IMR-90 (cell line): ENCODE results near the gene BRCC3. TPM values are rescaled to one million over a fixed set of nuclear protein-coding genes. Genes with fewer than 3 reads are reported as not detected.

ENCODE experiments used
- ATAC-seq: fragments of 200-7000 bp; cut with Tn5 transposase; 2 replicates; pipeline ENCODE4 v1.9.1; 2020; ENCODE audit warnings: low read depth, mild to moderate bottlenecking, moderate library complexity
- BruUV-seq: library from RNA; stranded (reverse); fragments of 400-500 nt; replicated peaks from 2 replicates; lab custom pipeline; 2021; lab: Mats Ljungman, UMichigan
- CTCF ChIA-PET: fragments of 300-600 bp; formaldehyde crosslinking; extraction: SDS; loops from one replicate; lab custom pipeline; 2021; ENCODE audit warnings: antibody characterized with exemption; lab: Yijun Ruan, JAX
- POLR2A ChIA-PET: fragments of 300-600 bp; sonication (Branson Sonifier 250); formaldehyde crosslinking; loops from one replicate; lab custom pipeline; 2022; ENCODE audit warnings: antibody characterized with exemption; ENCODE audit not compliant: unreplicated experiment; lab: Charles Lee
- DNase-seq: peaks from one replicate; pipeline ENCODE4 v3.0.0; 2013
- H2AFZ ChIP-seq: replicated peaks from 2 replicates; pipeline ENCODE3; 2013; ENCODE audit warnings: low read length, mild to moderate bottlenecking; ENCODE audit not compliant: poor library complexity
- H2AK5ac ChIP-seq: 2 replicates; pipeline ENCODE4 v1.6.1; 2013; ENCODE audit warnings: low read depth, low read length, inconsistent platforms
- H2AK9ac ChIP-seq: replicated peaks from 2 replicates; pipeline ENCODE3; 2013; ENCODE audit warnings: mild to moderate bottlenecking, low read depth, low read length, moderate library complexity; ENCODE audit not compliant: poor library complexity
- H2BK120ac ChIP-seq: 2 replicates; pipeline ENCODE4 v1.6.1; 2013; ENCODE audit warnings: low read depth, low read length, inconsistent platforms
- H2BK15ac ChIP-seq: 3 replicates; pipeline ENCODE4 v1.6.1; 2013; ENCODE audit warnings: low read depth, low read length, inconsistent platforms
- H2BK20ac ChIP-seq: 2 replicates; pipeline ENCODE4 v1.6.1; 2013; ENCODE audit warnings: low read depth, mild to moderate bottlenecking, inconsistent platforms, low read length, moderate library complexity
- H2BK5ac ChIP-seq: 2 replicates; pipeline ENCODE4 v1.6.1; 2013; ENCODE audit warnings: mild to moderate bottlenecking, low read depth, low read length, inconsistent platforms; ENCODE audit not compliant: poor library complexity, severe bottlenecking
- H3K14ac ChIP-seq: replicated peaks from 2 replicates; pipeline ENCODE4 v1.6.1; 2013; ENCODE audit warnings: low read depth, low read length, inconsistent platforms
- H3K18ac ChIP-seq: 2 replicates; pipeline ENCODE4 v1.6.1; 2013; ENCODE audit warnings: low read depth, low read length, control low read depth
- H3K23ac ChIP-seq: 2 replicates; pipeline ENCODE4 v1.6.1; 2013; ENCODE audit warnings: low read depth, low read length, inconsistent platforms
- H3K27ac ChIP-seq: 2 replicates; pipeline ENCODE4 v1.5.1; 2013; ENCODE audit warnings: mild to moderate bottlenecking, control low read depth, low read length; ENCODE audit not compliant: insufficient read depth
- H3K27me3 ChIP-seq: 2 replicates; pipeline ENCODE4 v1.6.1; 2013; ENCODE audit warnings: low read length; ENCODE audit not compliant: control insufficient read depth, insufficient read depth
- H3K36me3 ChIP-seq: 2 replicates; pipeline ENCODE4 v1.6.1; 2013; ENCODE audit warnings: low read length, mixed read lengths; ENCODE audit not compliant: control insufficient read depth, insufficient read depth
- H3K4ac ChIP-seq: 2 replicates; pipeline ENCODE4 v1.6.1; 2013; ENCODE audit warnings: low read depth, low read length, inconsistent platforms
- H3K4me1 ChIP-seq: 2 replicates; pipeline ENCODE4 v1.6.1; 2013; ENCODE audit warnings: low read length, mixed read lengths; ENCODE audit not compliant: control insufficient read depth, insufficient read depth
- H3K4me2 ChIP-seq: 2 replicates; pipeline ENCODE4 v1.6.1; 2013; ENCODE audit warnings: low read depth, mild to moderate bottlenecking, control low read depth, low read length, moderate library complexity
- H3K4me3 ChIP-seq: 2 replicates; pipeline ENCODE4 v1.5.1; 2013; ENCODE audit warnings: low read depth, mild to moderate bottlenecking, control low read depth, low read length, moderate library complexity; ENCODE audit not compliant: insufficient read depth
- H3K56ac ChIP-seq: 2 replicates; pipeline ENCODE4 v1.6.1; 2013; ENCODE audit warnings: low read length, inconsistent platforms; ENCODE audit not compliant: insufficient read depth; ENCODE audit errors: extremely low read depth
- H3K79me1 ChIP-seq, 2 experiments: 2 replicates each; pipeline ENCODE4 v1.6.1; 2013; ENCODE audit warnings: low read length in 2 of 2, inconsistent platforms in 1 of 2, low read depth in 1 of 2
- H3K9ac ChIP-seq: 2 replicates; pipeline ENCODE4 v1.6.1; 2013; ENCODE audit warnings: low read depth, low read length, control low read depth
- H3K9me1 ChIP-seq: 2 replicates; pipeline ENCODE4 v1.6.1; 2013; ENCODE audit warnings: low read length, inconsistent platforms; ENCODE audit not compliant: insufficient read depth
- H3K9me3 ChIP-seq: 2 replicates; pipeline ENCODE4 v1.6.1; 2013; ENCODE audit warnings: low read length; ENCODE audit not compliant: control insufficient read depth, insufficient read depth
- H4K20me1 ChIP-seq: 2 replicates; pipeline ENCODE4 v1.6.1; 2013; ENCODE audit warnings: low read length, inconsistent platforms; ENCODE audit not compliant: insufficient read depth
- H4K5ac ChIP-seq: 2 replicates; pipeline ENCODE4 v1.6.1; 2013; ENCODE audit warnings: mild to moderate bottlenecking, low read depth, low read length, control low read depth
- H4K8ac ChIP-seq, 2 experiments: 2 replicates each; pipeline ENCODE4 v1.6.1; 2013; ENCODE audit warnings: low read depth in 2 of 2, low read length in 2 of 2, control low read depth in 1 of 2, inconsistent platforms in 1 of 2
- H4K91ac ChIP-seq: 2 replicates; pipeline ENCODE4 v1.6.1; 2013; ENCODE audit warnings: low read depth, low read length, inconsistent platforms; ENCODE audit not compliant: insufficient read depth
- BHLHE40 ChIP-seq: fragments of 150-350 bp; IDR thresholded peaks from 2 replicates; pipeline ENCODE4 v1.6.1; 2016; ENCODE audit warnings: mild to moderate bottlenecking, low read depth, low read length
- CEBPB ChIP-seq: IDR thresholded peaks from 2 replicates; pipeline ENCODE4 v1.6.1; 2012; ENCODE audit warnings: low read depth, low read length, improper control_type of control experiment
- CHD1 ChIP-seq: IDR thresholded peaks from 2 replicates; pipeline ENCODE4 v1.6.1; 2012; ENCODE audit warnings: low read depth, low read length, improper control_type of control experiment
- FOS ChIP-seq: fragments of 150-350 bp; IDR thresholded peaks from 2 replicates; pipeline ENCODE4 v1.6.1; 2016; ENCODE audit warnings: low read depth, low read length
- MAFK ChIP-seq: IDR thresholded peaks from 2 replicates; pipeline ENCODE4 v1.6.1; 2012; ENCODE audit warnings: low read depth, low read length, improper control_type of control experiment
- MAZ ChIP-seq: IDR thresholded peaks from 2 replicates; pipeline ENCODE4 v1.6.1; 2012; ENCODE audit warnings: low read depth, mild to moderate bottlenecking, low read length, improper control_type of control experiment, moderate library complexity, borderline replicate concordance
- MXI1 ChIP-seq: IDR thresholded peaks from 2 replicates; pipeline ENCODE4 v1.6.1; 2012; ENCODE audit warnings: low read depth, mild to moderate bottlenecking, low read length, moderate library complexity, borderline replicate concordance
- NFE2L2 ChIP-seq: fragments of 150-350 bp; IDR thresholded peaks from 2 replicates; pipeline ENCODE4 v1.6.1; 2016; ENCODE audit warnings: low read depth, mild to moderate bottlenecking, low read length
- POLR2A ChIP-seq: IDR thresholded peaks from 2 replicates; pipeline ENCODE4 v1.6.1; 2012; ENCODE audit warnings: mild to moderate bottlenecking, low read depth, low read length
- RAD21 ChIP-seq: IDR thresholded peaks from 2 replicates; pipeline ENCODE4 v1.6.1; 2012; ENCODE audit warnings: low read length, improper control_type of control experiment
- RCOR1 ChIP-seq: IDR thresholded peaks from 2 replicates; pipeline ENCODE4 v1.6.1; 2012; ENCODE audit warnings: mild to moderate bottlenecking, low read length, improper control_type of control experiment; ENCODE audit not compliant: insufficient replicate concordance
- RFX5 ChIP-seq: IDR thresholded peaks from 2 replicates; pipeline ENCODE4 v1.8.0; 2012; ENCODE audit warnings: low read depth, mild to moderate bottlenecking, low read length, moderate library complexity
- SMC3 ChIP-seq: fragments of 150-350 bp; IDR thresholded peaks from 2 replicates; pipeline ENCODE4 v1.6.1; 2016; ENCODE audit warnings: low read depth, mild to moderate bottlenecking, antibody characterized with exemption, low read length, moderate library complexity
- WGBS, 2 experiments: methylation state at CpG; one replicate each; pipeline versions ENCODE4 v1.1.5 to v1.1.7; 2013; ENCODE audit warnings: missing lambda C conversion rate in 2 of 2; ENCODE audit not compliant: insufficient read length in 1 of 2; ENCODE audit errors: extremely low coverage in 2 of 2; 5-methylcytosine and 5-hydroxymethylcytosine counted together
- dilution Hi-C: fragments of 300-500 bp; cut with HindIII; formaldehyde crosslinking; loops from one replicate; pipeline ENCODE4 v1.14.3; 2018; ENCODE audit warnings: low sequenced_read_pairs; ENCODE audit not compliant: unreplicated experiment
- in situ Hi-C: fragments of 300-500 bp; cut with MboI; formaldehyde crosslinking; loops from 3 replicates; pipeline ENCODE4 v1.14.3; 2019; ENCODE audit warnings: low sequenced_read_pairs, inconsistent platforms, mixed read lengths
- intact Hi-C: fragments of 100-400 bp; cut with micrococcal nuclease; formaldehyde crosslinking; loops from 2 replicates; pipeline ENCODE4 v1.10.0; 2022
- polyA plus RNA-seq, 3 experiments: library from polyadenylated mRNA; depleted of rRNA; stranded (reverse); fragments of >200 nt; gene quantifications; 2 replicates each; pipeline ENCODE4 v1.2.3, GENCODE V29; 2012; ENCODE audit warnings: low replicate concordance in 1 of 3
- total RNA-seq: library from RNA; depleted of rRNA; stranded (reverse); fragments of >200 nt; gene quantifications from 2 replicates; pipeline ENCODE4 v1.2.3, GENCODE V29; 2012
- TF ChIP-seq, protein P1 (sequence below): fragments of 150-350 bp; IDR thresholded peaks from 2 replicates; pipeline ENCODE4 v1.6.1; 2017; ENCODE audit warnings: mild to moderate bottlenecking, antibody characterized with exemption, low read length, low read depth
- TF ChIP-seq, protein P2 (sequence below): fragments of 150-350 bp; IDR thresholded peaks from 2 replicates; pipeline ENCODE4 v1.6.1; 2016; ENCODE audit warnings: low read depth, mild to moderate bottlenecking, low read length, moderate library complexity, borderline replicate concordance
- TF ChIP-seq, protein P3 (sequence below): conservative IDR thresholded peaks from 2 replicates; pipeline ENCODE4 v1.5.1; 2012; ENCODE audit warnings: mild to moderate bottlenecking, low read depth, low read length, improper control_type of control experiment

Gene BRCC3
- total and polyA plus RNA-seq, 2 of the 4 experiments (the other 2 are of a cell fraction) = 14.4 to 24.7 TPM

DNA sequence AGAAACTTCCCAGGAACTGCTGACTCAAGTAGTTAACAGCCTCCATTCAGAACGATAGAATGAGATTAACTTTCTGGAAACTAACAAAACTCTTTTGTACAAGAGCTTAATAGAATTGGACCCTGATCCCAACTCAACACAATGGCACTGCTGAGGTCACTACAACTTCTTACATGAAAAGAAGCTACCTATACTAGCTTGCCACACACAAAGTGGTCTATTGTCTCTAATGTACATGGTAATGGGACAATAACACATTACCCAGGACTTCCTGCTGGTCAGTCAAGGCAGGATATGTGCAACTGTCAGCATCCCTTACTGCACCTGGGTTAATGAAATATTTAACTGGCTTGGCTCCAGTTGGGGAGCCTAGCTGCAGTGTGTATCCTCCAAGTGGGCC is 56.2 kb downstream of the BRCC3 start:
- H4K5ac ChIP-seq = no peak overlapping the region
- no peak overlapping the region for H2BK5ac ChIP-seq
- POLR2A ChIA-PET = no interaction called here
- no peak overlapping the region for H4K8ac ChIP-seq
- no peaks in the 10 kb centered on the region for H3K79me1 ChIP-seq
- H3K27ac ChIP-seq = no peak overlapping the region
- H3K14ac ChIP-seq = no peak overlapping the region
- H2BK20ac ChIP-seq = no peak overlapping the region
- no peak overlapping the region for H3K9ac ChIP-seq
- CTCF ChIA-PET = no interaction called here
- no peak overlapping the region for H3K23ac ChIP-seq
- intact Hi-C loops (no loop called here), dilution Hi-C loops (no loop called here), in situ Hi-C loops (no loop called here)
- no peak overlapping the region for H2BK120ac ChIP-seq
- no peak overlapping the region for H3K56ac ChIP-seq
- no peak overlapping the region for H3K18ac ChIP-seq
- DNase-seq = no peak
- H4K20me1 ChIP-seq = no peaks in the 10 kb centered on the region
- WGBS, 2 experiments = no CpG with 5 or more reads among the region's 1 CpG
- no peak for ATAC-seq
- no peaks in the 10 kb centered on the region for H3K27me3 ChIP-seq
- no peaks in the 10 kb centered on the region for H3K9me1 ChIP-seq
- no peak overlapping the region for H3K4ac ChIP-seq
- no peak overlapping the region for H2AK9ac ChIP-seq
- peaks cover 2% of the 10 kb centered on the region; the same call in 1 of the 2 replicates for H3K9me3 ChIP-seq
- TF ChIP-seq, protein P1, sequence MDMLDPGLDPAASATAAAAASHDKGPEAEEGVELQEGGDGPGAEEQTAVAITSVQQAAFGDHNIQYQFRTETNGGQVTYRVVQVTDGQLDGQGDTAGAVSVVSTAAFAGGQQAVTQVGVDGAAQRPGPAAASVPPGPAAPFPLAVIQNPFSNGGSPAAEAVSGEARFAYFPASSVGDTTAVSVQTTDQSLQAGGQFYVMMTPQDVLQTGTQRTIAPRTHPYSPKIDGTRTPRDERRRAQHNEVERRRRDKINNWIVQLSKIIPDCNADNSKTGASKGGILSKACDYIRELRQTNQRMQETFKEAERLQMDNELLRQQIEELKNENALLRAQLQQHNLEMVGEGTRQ = no peak
- TF ChIP-seq CHD1 (no peak), MXI1 (no peak), CEBPB (no peak), MAFK (no peak), SMC3 (no peak), RFX5 (no peak), RCOR1 (no peak), BHLHE40 (no peak), RAD21 (no peak), MAZ (no peak), POLR2A (no peak), NFE2L2 (no peak), FOS (no peak)
- TF ChIP-seq, protein P2, sequence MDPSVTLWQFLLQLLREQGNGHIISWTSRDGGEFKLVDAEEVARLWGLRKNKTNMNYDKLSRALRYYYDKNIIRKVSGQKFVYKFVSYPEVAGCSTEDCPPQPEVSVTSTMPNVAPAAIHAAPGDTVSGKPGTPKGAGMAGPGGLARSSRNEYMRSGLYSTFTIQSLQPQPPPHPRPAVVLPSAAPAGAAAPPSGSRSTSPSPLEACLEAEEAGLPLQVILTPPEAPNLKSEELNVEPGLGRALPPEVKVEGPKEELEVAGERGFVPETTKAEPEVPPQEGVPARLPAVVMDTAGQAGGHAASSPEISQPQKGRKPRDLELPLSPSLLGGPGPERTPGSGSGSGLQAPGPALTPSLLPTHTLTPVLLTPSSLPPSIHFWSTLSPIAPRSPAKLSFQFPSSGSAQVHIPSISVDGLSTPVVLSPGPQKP = no peak
- TF ChIP-seq, protein P3, sequence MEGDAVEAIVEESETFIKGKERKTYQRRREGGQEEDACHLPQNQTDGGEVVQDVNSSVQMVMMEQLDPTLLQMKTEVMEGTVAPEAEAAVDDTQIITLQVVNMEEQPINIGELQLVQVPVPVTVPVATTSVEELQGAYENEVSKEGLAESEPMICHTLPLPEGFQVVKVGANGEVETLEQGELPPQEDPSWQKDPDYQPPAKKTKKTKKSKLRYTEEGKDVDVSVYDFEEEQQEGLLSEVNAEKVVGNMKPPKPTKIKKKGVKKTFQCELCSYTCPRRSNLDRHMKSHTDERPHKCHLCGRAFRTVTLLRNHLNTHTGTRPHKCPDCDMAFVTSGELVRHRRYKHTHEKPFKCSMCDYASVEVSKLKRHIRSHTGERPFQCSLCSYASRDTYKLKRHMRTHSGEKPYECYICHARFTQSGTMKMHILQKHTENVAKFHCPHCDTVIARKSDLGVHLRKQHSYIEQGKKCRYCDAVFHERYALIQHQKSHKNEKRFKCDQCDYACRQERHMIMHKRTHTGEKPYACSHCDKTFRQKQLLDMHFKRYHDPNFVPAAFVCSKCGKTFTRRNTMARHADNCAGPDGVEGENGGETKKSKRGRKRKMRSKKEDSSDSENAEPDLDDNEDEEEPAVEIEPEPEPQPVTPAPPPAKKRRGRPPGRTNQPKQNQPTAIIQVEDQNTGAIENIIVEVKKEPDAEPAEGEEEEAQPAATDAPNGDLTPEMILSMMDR = no peak
- no peak overlapping the region for H4K91ac ChIP-seq
- H2AFZ ChIP-seq = no peak overlapping the region
- H3K4me1 ChIP-seq = no peaks in the 10 kb centered on the region
- H2AK5ac ChIP-seq = no peak overlapping the region
- H3K4me3 ChIP-seq = no peak overlapping the region
- no TSS peak for BruUV-seq
- H3K36me3 ChIP-seq = no peaks in the 10 kb centered on the region
- no peak overlapping the region for H2BK15ac ChIP-seq
- no peak overlapping the region for H3K4me2 ChIP-seq
